MM.1S (cell line): Measurements from ENCODE around the gene TLE3.

Source experiments
- DNase-seq: peaks from one replicate; pipeline ENCODE4 v3.0.0-alpha.2; 2015
- H2AFZ ChIP-seq: fragments of 300-600 bp; sonication (generic); 2 replicates; pipeline ENCODE4 v1.6.0; 2016; ENCODE audit warnings: antibody characterized with exemption, low read length
- H3F3A ChIP-seq: fragments of 300-600 bp; sonication (generic); 2 replicates; pipeline ENCODE4 v1.6.1; 2016; ENCODE audit warnings: mild to moderate bottlenecking, antibody characterized with exemption, low read length, moderate library complexity, mixed read lengths; ENCODE audit not compliant: insufficient read depth
- H3K27ac ChIP-seq: fragments of 300-600 bp; sonication (generic); 2 replicates; pipeline ENCODE4 v1.5.1; 2016; ENCODE audit warnings: mild to moderate bottlenecking, low read length
- H3K27me3 ChIP-seq: fragments of 300-600 bp; sonication (generic); replicated peaks from 2 replicates; pipeline ENCODE4 v1.6.0; 2016; ENCODE audit warnings: low read length; ENCODE audit not compliant: insufficient read depth
- H3K36me3 ChIP-seq: fragments of 300-600 bp; sonication (generic); replicated peaks from 2 replicates; pipeline ENCODE4 v1.6.1; 2016; ENCODE audit warnings: mild to moderate bottlenecking, low read length, mixed read lengths; ENCODE audit not compliant: insufficient read depth
- H3K4me1 ChIP-seq: fragments of 300-600 bp; sonication (generic); 2 replicates; pipeline ENCODE4 v1.6.1; 2016; ENCODE audit warnings: low read length, mixed read lengths
- H3K4me2 ChIP-seq: fragments of 300-600 bp; sonication (generic); 2 replicates; pipeline ENCODE4 v1.6.0; 2016; ENCODE audit warnings: low read depth, low read length
- H3K4me3 ChIP-seq: fragments of 300-600 bp; sonication (generic); 2 replicates; pipeline ENCODE4 v1.5.1; 2016; ENCODE audit warnings: low read length, mixed read lengths
- H3K79me2 ChIP-seq: fragments of 300-600 bp; sonication (generic); 2 replicates; pipeline ENCODE4 v1.6.1; 2016; ENCODE audit warnings: mixed run types, low read length, mixed read lengths
- H3K9ac ChIP-seq: fragments of 300-600 bp; sonication (generic); 2 replicates; pipeline ENCODE4 v1.6.1; 2016; ENCODE audit warnings: low read length, mixed read lengths
- H3K9me2 ChIP-seq: fragments of 300-600 bp; sonication (generic); replicated peaks from 2 replicates; pipeline ENCODE4 v1.6.1; 2016; ENCODE audit warnings: mild to moderate bottlenecking, low read length, mixed read lengths; ENCODE audit not compliant: insufficient read depth
- H3K9me3 ChIP-seq: fragments of 300-600 bp; sonication (generic); replicated peaks from 2 replicates; pipeline ENCODE4 v1.6.1; 2016; ENCODE audit warnings: mild to moderate bottlenecking, low read length, mixed read lengths; ENCODE audit not compliant: insufficient read depth
- H4K20me1 ChIP-seq: fragments of 300-600 bp; sonication (generic); 2 replicates; pipeline ENCODE4 v1.6.1; 2016; ENCODE audit warnings: mild to moderate bottlenecking, low read length, moderate library complexity, mixed read lengths; ENCODE audit not compliant: insufficient read depth
- EZH2 ChIP-seq: fragments of 300-600 bp; sonication (generic); optimal IDR thresholded peaks from 2 replicates; pipeline ENCODE3; 2017; ENCODE audit warnings: low read depth, mild to moderate bottlenecking, antibody characterized with exemption, low read length, mixed read lengths
- EZH2phosphoT487 ChIP-seq: fragments of 300-600 bp; sonication (generic); IDR thresholded peaks from 2 replicates; pipeline ENCODE4 v1.6.1; 2018; ENCODE audit warnings: antibody characterized with exemption, low read length
- TF ChIP-seq, protein P1 (sequence below): fragments of 300-600 bp; sonication (generic); IDR thresholded peaks from 2 replicates; pipeline ENCODE4 v1.5.1; 2016; ENCODE audit warnings: antibody characterized with exemption, low read length, mixed read lengths

Gene TLE3

DNA sequence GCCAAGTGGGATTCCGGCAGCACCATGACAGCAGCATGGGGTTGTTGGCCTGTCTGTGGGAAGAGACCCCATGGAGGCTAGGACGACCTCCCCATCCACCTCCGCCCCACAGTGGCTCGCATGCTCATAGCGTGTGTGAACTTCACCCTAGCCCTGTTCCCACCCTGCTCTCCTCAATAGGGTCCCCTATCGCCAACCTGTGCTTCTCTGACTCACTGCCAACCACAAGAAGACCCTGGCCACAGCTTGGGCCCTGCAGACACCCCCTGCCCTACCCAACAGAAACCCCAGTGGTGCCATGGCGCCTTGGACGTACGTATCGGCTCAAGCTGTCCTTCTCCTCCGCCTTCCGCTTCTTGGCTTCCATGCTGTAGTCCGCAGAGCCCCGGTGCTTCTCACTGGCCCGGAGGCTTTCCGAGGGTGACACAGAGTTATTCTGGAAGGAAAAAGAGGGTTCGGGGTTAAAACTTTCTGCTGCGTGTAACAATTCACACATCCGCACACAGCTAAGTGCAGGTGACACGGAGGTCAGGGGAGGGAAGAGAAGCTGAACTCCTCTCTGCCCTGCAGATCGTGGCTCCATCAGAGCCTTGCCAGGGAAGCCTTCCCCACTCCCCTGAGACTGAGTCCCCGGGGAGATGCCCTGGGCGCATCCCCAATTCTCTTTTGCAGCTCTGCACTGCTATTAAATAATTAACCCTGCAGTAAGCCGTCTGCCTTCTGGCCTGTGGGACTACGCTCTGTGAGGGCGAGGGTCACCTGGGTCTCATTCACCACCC is 37.3 kb downstream of the TLE3 start:
- no peak overlapping the region for H3K9ac ChIP-seq
- 0 out of 2 replicates have a peak, but pooled peaks cover 5% of the 10 kb centered on the region for H4K20me1 ChIP-seq
- TF ChIP-seq, protein P1, sequence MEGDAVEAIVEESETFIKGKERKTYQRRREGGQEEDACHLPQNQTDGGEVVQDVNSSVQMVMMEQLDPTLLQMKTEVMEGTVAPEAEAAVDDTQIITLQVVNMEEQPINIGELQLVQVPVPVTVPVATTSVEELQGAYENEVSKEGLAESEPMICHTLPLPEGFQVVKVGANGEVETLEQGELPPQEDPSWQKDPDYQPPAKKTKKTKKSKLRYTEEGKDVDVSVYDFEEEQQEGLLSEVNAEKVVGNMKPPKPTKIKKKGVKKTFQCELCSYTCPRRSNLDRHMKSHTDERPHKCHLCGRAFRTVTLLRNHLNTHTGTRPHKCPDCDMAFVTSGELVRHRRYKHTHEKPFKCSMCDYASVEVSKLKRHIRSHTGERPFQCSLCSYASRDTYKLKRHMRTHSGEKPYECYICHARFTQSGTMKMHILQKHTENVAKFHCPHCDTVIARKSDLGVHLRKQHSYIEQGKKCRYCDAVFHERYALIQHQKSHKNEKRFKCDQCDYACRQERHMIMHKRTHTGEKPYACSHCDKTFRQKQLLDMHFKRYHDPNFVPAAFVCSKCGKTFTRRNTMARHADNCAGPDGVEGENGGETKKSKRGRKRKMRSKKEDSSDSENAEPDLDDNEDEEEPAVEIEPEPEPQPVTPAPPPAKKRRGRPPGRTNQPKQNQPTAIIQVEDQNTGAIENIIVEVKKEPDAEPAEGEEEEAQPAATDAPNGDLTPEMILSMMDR = no peak
- H2AFZ ChIP-seq = no peak overlapping the region
- H3F3A ChIP-seq = no peaks in the 10 kb centered on the region
- no peak overlapping the region for H3K4me3 ChIP-seq
- H3K79me2 ChIP-seq = peaks cover 81% of the 10 kb centered on the region
- no peaks in the 10 kb centered on the region for H3K9me3 ChIP-seq
- no peak overlapping the region for H3K27ac ChIP-seq
- no peak for DNase-seq
- peaks cover 49% of the 10 kb centered on the region for H3K36me3 ChIP-seq
- H3K9me2 ChIP-seq = no peaks in the 10 kb centered on the region
- H3K4me1 ChIP-seq = no peaks in the 10 kb centered on the region
- no peak overlapping the region for H3K4me2 ChIP-seq
- H3K27me3 ChIP-seq = no peaks in the 10 kb centered on the region

DNA sequence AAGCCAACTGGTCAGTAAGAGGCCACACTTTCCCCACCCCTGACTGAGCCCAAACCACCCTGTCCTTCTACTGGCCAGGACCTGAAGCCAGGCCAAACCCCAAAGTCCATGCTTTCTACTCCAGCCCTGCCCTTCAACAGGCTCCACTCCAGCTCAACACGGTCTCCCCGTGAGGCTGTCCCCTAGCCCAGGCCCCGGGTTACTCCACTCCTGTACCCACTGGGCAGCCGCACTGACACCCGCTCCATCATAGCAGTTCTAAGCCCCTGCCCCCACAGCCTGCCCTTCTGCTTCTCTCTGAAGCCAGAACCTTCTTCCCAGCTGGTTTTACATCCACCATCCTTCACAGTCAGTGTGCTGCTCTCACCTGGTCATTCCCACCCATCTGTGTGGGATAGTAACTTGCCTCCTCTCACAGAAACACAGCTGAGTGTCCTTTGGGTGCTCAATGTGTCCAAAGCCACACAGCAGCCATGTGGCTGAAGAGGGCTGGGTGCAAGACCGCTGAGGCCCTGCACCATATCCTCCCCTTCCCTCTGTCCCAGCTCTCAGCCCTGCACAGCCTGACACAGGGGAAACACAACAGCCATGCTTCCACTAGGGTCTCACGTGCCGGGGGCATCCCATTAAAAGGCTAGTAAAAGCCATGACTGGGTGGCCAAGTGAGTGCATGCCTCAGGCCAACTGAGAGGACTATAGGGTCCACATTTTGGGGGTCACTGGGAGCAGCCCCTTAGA is 38.1 kb downstream of the TLE3 start:
- H3K9ac ChIP-seq = no peak overlapping the region
- no peaks in the 10 kb centered on the region for H3K9me3 ChIP-seq
- H3K4me3 ChIP-seq = no peak overlapping the region
- TF ChIP-seq EZH2 (no peak), EZH2phosphoT487 (no peak)
- TF ChIP-seq, protein P1 = no peak
- H3K36me3 ChIP-seq = peaks cover 51% of the 10 kb centered on the region
- no peak for DNase-seq
- peaks cover 75% of the 10 kb centered on the region for H3K79me2 ChIP-seq
- H3K9me2 ChIP-seq = no peaks in the 10 kb centered on the region
- H3K27me3 ChIP-seq = no peaks in the 10 kb centered on the region
- H4K20me1 ChIP-seq = no peaks in the 10 kb centered on the region
- H3K4me2 ChIP-seq = no peak overlapping the region
- H2AFZ ChIP-seq = no peak overlapping the region
- no peaks in the 10 kb centered on the region for H3K4me1 ChIP-seq
- no peaks in the 10 kb centered on the region for H3F3A ChIP-seq
- H3K27ac ChIP-seq = no peak overlapping the region

DNA sequence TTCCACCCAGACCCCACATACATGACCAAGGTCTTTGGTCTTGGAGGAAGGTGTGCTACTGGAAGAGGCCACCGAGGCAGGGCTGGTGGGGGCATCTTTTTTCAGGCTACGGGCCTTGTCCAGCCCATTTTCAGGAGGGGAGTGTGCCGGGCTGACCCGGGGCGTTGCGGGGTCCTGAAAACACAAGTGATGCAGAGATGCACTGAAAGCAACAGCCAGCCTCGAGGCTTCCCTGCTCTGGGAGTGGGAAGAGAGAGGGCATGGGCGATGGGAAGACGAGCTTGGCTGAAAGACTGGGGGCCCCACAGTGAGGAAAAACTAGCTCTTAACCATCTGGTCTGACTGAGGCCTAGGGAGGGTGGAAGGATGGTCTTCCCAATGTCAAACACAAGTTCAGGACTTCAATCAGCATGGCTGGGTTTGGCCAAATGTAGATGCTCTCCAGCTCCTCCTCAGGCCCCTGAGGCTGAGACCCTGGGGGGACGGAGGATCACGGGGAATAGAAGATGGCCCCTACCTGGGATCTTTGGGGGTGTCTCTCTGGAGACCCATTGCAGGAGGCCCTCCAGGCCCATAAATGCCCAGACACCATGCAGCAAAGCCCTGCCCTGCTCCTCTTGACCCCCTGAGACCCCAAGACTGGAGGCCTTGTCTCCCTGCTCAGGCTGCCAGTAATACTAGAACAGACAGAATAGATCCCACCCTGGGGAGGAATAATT is 38.9 kb downstream of the TLE3 start:
- Histone ChIP-seq H3K4me1 (no peaks in the 10 kb centered on the region), H3K9ac (no peak overlapping the region), H3K27me3 (no peaks in the 10 kb centered on the region), H4K20me1 (no peaks in the 10 kb centered on the region), H3K36me3 (peaks cover 44% of the 10 kb centered on the region), H3F3A (peaks cover 3% of the 10 kb centered on the region; the same call in 1 of the 2 replicates), H3K9me3 (no peaks in the 10 kb centered on the region), H3K79me2 (peaks cover 73% of the 10 kb centered on the region), H3K27ac (no peak overlapping the region), H3K4me3 (no peak overlapping the region), H3K9me2 (no peaks in the 10 kb centered on the region), H2AFZ (no peak overlapping the region), H3K4me2 (no peak overlapping the region)
- no peak for TF ChIP-seq EZH2phosphoT487
- no peak for TF ChIP-seq EZH2
- TF ChIP-seq, protein P1 = no peak
- DNase-seq = no peak
